Heart left ventricle (tissue), 16 donors: ENCODE measurements around the gene DBX1. TPM values are rescaled to one million over a fixed set of nuclear protein-coding genes. Genes with fewer than 3 reads are reported as not detected.

Experiments
- ATAC-seq, 4 donors: fragments of 200-7000 bp; cut with Tn5 transposase; one replicate each; pipeline ENCODE4 v1.9.1; 2020 to 2022; ENCODE audit warnings: moderate library complexity in 4 of 4, mild to moderate bottlenecking in 3 of 4, moderate number of reproducible peaks in 1 of 4
- DNase-seq, 5 donors: peaks; one replicate each; pipeline ENCODE4 v3.0.0-alpha.2; 2020
- H3K27ac ChIP-seq, 12 donors: fragments of 200-600 bp; sonication (generic) in 4 of 12; one replicate each; pipeline versions ENCODE4 v1.5.0 to v1.8.0; 2016 to 2022; ENCODE audit warnings: mild to moderate bottlenecking in 2 of 12
- H3K27me3 ChIP-seq, 9 donors: fragments of 200-600 bp; sonication (generic) in 2 of 9; one replicate each; pipeline versions ENCODE4 v1.5.1 to v1.8.0; 2016 to 2022; ENCODE audit warnings: mild to moderate bottlenecking in 3 of 9
- H3K36me3 ChIP-seq, 9 donors: fragments of 200-600 bp; sonication (generic) in 2 of 9; one replicate each; pipeline versions ENCODE4 v1.5.0 to v1.8.0; 2018 to 2022; ENCODE audit warnings: mild to moderate bottlenecking in 2 of 9
- H3K4me1 ChIP-seq, 12 donors: fragments of 200-600 bp; sonication (generic) in 4 of 12; one replicate each; pipeline versions ENCODE4 v1.5.0 to v1.8.0; 2016 to 2022; ENCODE audit warnings: mild to moderate bottlenecking in 3 of 12
- H3K4me3 ChIP-seq, 12 donors: fragments of 200-600 bp; sonication (generic) in 4 of 12; one replicate each; pipeline versions ENCODE4 v1.5.0 to v1.8.0; 2017 to 2022; ENCODE audit warnings: mild to moderate bottlenecking in 9 of 12, moderate library complexity in 4 of 12
- H3K9me3 ChIP-seq, 12 donors: fragments of 200-600 bp; sonication (generic) in 4 of 12; one replicate each; pipeline versions ENCODE4 v1.5.0 to v1.8.0; 2016 to 2022; ENCODE audit warnings: mild to moderate bottlenecking in 1 of 12
- CTCF ChIP-seq, 12 donors: fragments of 200-600 bp; sonication (generic) in 4 of 12; IDR thresholded peaks; one replicate each; pipeline versions ENCODE4 v1.5.0 to v1.8.0; 2018 to 2022; ENCODE audit warnings: antibody characterized with exemption in 12 of 12, mild to moderate bottlenecking in 5 of 12
- POLR2A ChIP-seq, 2 donors: fragments of 450-650 bp; IDR thresholded peaks; one replicate each; pipeline ENCODE4 v1.6.1; 2017; ENCODE audit warnings: antibody characterized with exemption in 2 of 2, mild to moderate bottlenecking in 2 of 2, moderate library complexity in 2 of 2
- WGBS, 4 donors: extraction: QIAGEN DNeasy Blood & Tissue Kit in 2 of 4; methylation state at CpG; one replicate each; pipeline versions ENCODE4 v1.1.5 to v1.1.7; 2013 to 2018; 5-methylcytosine and 5-hydroxymethylcytosine counted together
- intact Hi-C, 10 donors: fragments of 100-400 bp; cut with DNase I; formaldehyde crosslinking; loops; one replicate each; pipeline versions ENCODE4 v1.11.1 to v1.14.2; 2022
- polyA plus RNA-seq, 2 donors: library from polyadenylated mRNA; stranded (reverse); fragments of 200-250 nt; gene quantifications; one replicate each; pipeline ENCODE4 v1.2.3, GENCODE V29; 2013
- total RNA-seq, 9 donors: library from RNA; depleted of rRNA in 2 of 9; stranded (reverse); fragments of >200 nt in 2 of 9; fragmentation: NEBNext Ultra II Directional in 3 of 9; extraction: Animal tissue kit (Norgen Biotek cat#: 25700) in 3 of 9; gene quantifications; one replicate each; pipeline versions ENCODE4 v1.1.0 to v1.2.4, GENCODE V29; 2016 to 2023
- donor health status: ischemic (EF 13 %, LVEDD 7.1; RV severe dilation, severe dysfunction).
- donor health status: healthy with polysubstance abuse.
- donor health status: DM: no; HTN: yes; CAD: no.
- donor health status: DM: no; HTN: no; CAD: no.
- donor health status: ischemic (EF 25% LVEDD 6.9; RV normal size, moderate dysfunction).
- donor health status: ischemic (EF 25% LVEDD 5.7; RV mildly dilated, moderate dysfunction).
- donor health status: healthy.
- donor health status: DM: yes; HTN: yes; CAD: no.
- donor health status: ischemic (EF 35%, LVEDD 5.7; RV mildly dilated, moderate dysfunction).
- donor health status: nonischemic (EF 11% LVEDD 7.7; RV severe dilation, severe dysfunction).
- donor health status: DM: yes; HTN: yes; CAD: no.
- donor health status: PGD.
- donor health status: ischemic (EF 29% LVEDD 5.4; RV normal size, mild dysfunction).
- donor health status: nonischemic (EF 23%, LVEDD 6.1; RV moderate dilation, normal function).

Gene DBX1
- total and polyA plus RNA-seq, 11 donors = not detected

- intact Hi-C loops = loop anchor here (2.0 to 5.0 kb wide), 4 partner anchors 65 to 161 kb away; no protein-coding TSS in a partner anchor
- Histone ChIP-seq H3K4me3 (no peak overlapping the region), H3K9me3 (no peaks in the 10 kb centered on the region), H3K4me1 (peaks cover 0 to 26% (median 18%) of the 10 kb centered on the region in 12 donors), H3K27me3 (no peaks in the 10 kb centered on the region), H3K36me3 (peaks cover 0 to 61% (median 40%) of the 10 kb centered on the region in 9 donors), H3K27ac (peak overlapping the region in 11 of 12 donors; percentile 58 to 87 (median 77))
- TF ChIP-seq POLR2A (IDR thresholded peaks at IDR 0.05) = no peak
- TF ChIP-seq CTCF (IDR thresholded peaks at IDR 0.05) = no peak
- ATAC-seq (peak in 1 of 4 donors; percentile 13), DNase-seq (no peak)
- 58 to 81% (median 64%) methylated on average over 1 of the region's 1 CpG for WGBS, 4 donors
Measured at GRCh38 chr11:20111871-20112270, 48.4 kb downstream of the DBX1 start.

- H3K4me3 ChIP-seq = no peak overlapping the region
- H3K9me3 ChIP-seq = no peaks in the 10 kb centered on the region
- peak overlapping the region in 10 of 12 donors; percentile 58 to 87 (median 78) for H3K27ac ChIP-seq
- no peak for TF ChIP-seq POLR2A (IDR thresholded peaks at IDR 0.05)
- peak; percentile 70 to 87 (median 78) for TF ChIP-seq CTCF (IDR thresholded peaks at IDR 0.05)
- ATAC-seq (peak; percentile 4 to 29 (median 16)), DNase-seq (no peak)
- H3K27me3 ChIP-seq = no peaks in the 10 kb centered on the region
- intact Hi-C loops = loop anchor here (2.0 to 5.0 kb wide), 4 partner anchors 64 to 160 kb away; no protein-coding TSS in a partner anchor
- H3K36me3 ChIP-seq = peaks cover 0 to 55% (median 36%) of the 10 kb centered on the region in 9 donors
- peaks cover 0 to 26% (median 18%) of the 10 kb centered on the region in 12 donors for H3K4me1 ChIP-seq
- 31 to 48% (median 36%) methylated on average over 5 to 8 of the region's 8 CpGs for WGBS, 4 donors
Measured at GRCh38 chr11:20110908-20111669, 49.2 kb downstream of the DBX1 start.

- Histone ChIP-seq H3K27me3 (no peaks in the 10 kb centered on the region), H3K27ac (peak overlapping the region in 1 of 12 donors; percentile 87), H3K9me3 (no peaks in the 10 kb centered on the region), H3K4me1 (peaks cover 0 to 26% (median 18%) of the 10 kb centered on the region in 12 donors), H3K36me3 (peaks cover 0 to 53% (median 42%) of the 10 kb centered on the region in 9 donors), H3K4me3 (no peak overlapping the region)
- TF ChIP-seq CTCF (IDR thresholded peaks at IDR 0.05) = no peak
- no peak for TF ChIP-seq POLR2A (IDR thresholded peaks at IDR 0.05)
- intact Hi-C loops = loop anchor here (2.0 to 5.0 kb wide), 4 partner anchors 63 to 159 kb away; no protein-coding TSS in a partner anchor
- ATAC-seq (no peak), DNase-seq (no peak)
- 92 to 99% (median 95%) methylated on average over 8 to 9 of the region's 9 CpGs for WGBS, 4 donors
Measured at GRCh38 chr11:20109731-20110445, 50.4 kb downstream of the DBX1 start.

Other genes starting within 250 kb of the DBX1 start
- 10 to 100 TPM; 11.1 to 33.8 (median 16.3) TPM for gene HTATIP2, start 203.2 kb upstream of the DBX1 start, total RNA-seq
- 10 to 100 TPM; 10.6 to 33.7 TPM for gene HTATIP2, start 203.2 kb upstream of the DBX1 start, polyA plus RNA-seq
- gene PRMT3, start 227.2 kb upstream of the DBX1 start, total RNA-seq = 10 to 100 TPM in 7 of 9 donors, 1 to 10 TPM in 2; 9.9 to 15.0 (median 10.5) TPM
- gene PRMT3, start 227.2 kb upstream of the DBX1 start, polyA plus RNA-seq = 10 to 100 TPM in 1 of 2 donors, 1 to 10 TPM in 1; 6.6 to 13.7 TPM